GM18517 (cell line): Measurements from ENCODE around the gene GBP7.
"Not testable (repeated sequence)": the region's sequence is repeated elsewhere in the genome, so short reads cannot be mapped to it uniquely, and the experiment has no call there.

Source experiments
- ATAC-seq: cut with Tn5 transposase; IDR thresholded peaks from one replicate; pipeline ENCODE4 v1.9.1; 2021; ENCODE audit warnings: mild to moderate bottlenecking, moderate library complexity; ENCODE audit not compliant: unreplicated experiment

The GBP7 gene

DNA sequence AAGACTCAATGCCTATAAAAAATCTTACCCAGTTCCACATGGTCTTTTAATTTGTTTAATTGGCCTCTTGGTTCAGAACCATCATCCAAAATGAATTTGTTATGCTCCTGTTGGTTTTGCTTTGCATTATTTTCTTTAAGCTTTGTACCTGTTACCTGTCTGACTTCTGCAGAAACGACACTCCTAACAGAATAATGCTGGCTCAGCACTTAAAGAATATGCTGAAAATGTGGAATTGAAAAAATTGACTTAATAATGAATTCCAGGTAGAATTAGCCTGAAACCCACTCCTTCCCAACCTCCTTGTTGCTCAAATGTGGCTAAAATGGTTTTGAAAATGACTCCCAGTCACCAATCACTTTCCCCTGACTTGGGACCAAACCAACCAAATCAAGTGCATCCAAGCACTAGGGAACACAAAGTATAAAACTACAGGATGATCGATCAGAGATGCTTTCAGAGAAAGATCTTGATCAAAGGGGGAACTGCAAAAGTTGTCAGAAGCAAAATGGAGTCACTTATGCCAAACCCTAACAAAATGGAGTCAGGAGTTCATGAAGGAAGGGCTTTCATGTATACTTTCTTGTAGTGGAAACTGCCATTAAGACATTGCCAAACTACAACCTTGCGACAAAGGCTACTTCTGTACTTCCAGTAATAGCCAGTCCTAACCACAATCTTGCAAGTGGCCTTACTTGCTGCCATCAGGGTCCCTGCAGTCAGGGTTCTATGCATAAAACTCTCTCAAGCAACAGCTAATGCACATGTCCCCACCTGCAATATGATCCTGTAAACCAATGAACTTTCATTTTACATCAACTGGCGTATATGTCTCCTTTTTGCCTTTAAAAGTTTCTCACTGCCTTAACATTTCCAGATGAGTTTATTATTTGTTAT, 5.4 kb downstream of the GBP7 start:
- no peak for ATAC-seq

DNA sequence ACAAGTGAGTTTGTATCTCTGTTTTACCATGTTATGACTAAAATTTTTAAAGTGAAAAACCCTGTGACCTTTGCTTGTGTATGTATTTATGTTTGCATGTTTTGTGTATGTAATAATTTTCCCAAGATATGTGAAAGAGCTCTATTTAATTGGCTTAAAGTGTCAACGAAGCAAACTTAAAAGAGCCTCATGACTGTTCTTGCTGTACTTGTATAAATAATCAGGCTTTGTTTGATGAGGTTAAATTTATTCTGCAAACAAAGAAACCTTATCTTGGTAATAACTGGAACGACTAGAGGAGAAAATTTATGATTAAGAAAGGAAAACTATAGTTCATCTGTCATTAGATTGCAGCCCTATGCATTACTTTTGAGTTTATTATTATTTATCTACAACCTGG, 6.6 kb downstream of the GBP7 start:
- ATAC-seq: no peak

DNA sequence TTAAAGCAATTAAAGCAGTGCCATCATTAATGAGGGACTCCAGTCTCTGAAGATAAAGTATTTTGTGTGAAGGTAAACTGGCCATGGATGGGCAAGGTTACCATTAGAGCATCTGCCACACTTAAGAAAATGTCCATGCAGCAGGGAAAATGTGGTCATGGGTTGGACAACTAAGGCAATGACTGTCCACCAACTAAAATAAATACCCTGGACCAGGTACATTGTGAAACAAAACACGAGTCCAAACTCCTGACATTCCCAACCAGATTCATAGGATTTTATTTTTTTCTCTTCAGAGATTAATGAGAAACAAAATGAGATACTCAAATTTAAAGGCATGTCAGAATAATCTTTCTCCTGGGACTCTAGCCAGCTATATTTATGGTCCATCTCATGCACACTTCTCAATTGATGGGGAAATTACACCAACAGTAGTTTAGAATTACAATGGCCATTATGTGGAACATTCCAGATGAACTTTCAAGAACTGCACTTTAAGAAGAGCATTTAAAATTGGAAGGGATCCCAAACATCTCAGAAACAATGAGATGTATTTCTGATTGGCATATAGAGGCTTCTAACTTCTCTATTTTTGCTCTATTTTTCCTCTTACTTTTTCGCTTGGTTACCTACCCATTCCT, 8.1 kb downstream of the GBP7 start:
- no peak for ATAC-seq

DNA sequence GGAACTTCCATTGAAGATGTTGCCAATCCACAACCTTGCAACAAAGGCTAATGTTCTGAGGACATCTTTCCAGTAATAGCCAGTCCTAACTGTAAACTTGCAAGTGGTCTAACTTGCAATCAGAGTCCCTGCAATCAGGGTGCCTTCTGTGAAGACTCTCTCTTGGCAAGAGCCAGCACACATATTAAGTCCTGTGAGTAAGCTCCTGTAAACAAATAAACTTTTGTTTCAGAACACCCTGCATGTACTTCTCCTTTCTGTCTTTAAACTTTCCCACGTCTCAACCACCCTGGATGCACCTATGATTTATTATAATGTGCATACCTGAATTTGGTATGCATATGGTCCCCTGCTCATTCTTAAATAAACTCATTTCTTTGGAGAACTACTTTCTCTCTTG, 9.1 kb downstream of the GBP7 start:
- ATAC-seq: no peak

GRCh38 chr1:89165811-89166210, 10.0 kb downstream of the GBP7 start:
- ATAC-seq: no peak

DNA sequence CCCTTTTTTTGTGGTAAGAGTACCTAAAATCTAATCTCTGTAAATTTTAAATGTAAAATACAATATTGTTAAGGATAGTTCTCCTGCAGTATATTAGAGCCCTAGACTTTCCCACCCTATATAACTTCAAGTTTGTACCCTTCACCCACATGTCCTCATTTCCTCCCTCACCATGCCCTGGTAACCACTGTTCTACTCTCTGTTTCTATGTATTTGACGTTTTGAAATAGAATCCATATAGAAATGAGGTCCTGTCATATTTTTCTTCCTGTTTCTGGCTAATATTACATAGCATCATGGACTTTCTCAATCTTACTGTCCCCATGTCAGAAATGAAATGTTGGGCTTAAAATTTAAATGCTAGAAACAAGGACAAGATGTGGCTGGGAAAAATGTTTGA, 24.8 kb downstream of the GBP7 start:
- no peak for ATAC-seq

DNA sequence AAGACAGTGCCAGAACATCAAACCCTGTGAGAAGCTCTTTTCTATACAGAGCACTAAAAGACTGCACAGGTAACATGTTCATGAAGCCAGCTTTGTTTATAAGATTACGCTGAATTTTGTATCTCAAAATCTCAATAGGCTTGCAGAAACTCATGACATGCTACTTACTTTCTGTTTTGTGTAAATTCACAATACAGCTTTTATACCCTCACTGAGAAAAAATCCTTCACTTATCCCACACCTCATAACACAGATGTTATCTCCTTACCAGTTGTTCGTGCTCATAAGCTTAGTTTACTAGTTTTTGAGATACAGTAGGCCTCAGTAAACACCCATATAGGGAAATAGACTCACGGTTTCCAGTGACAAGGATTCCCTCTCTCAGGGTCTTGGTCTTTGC, 25.8 kb downstream of the GBP7 start:
- no peak for ATAC-seq

DNA sequence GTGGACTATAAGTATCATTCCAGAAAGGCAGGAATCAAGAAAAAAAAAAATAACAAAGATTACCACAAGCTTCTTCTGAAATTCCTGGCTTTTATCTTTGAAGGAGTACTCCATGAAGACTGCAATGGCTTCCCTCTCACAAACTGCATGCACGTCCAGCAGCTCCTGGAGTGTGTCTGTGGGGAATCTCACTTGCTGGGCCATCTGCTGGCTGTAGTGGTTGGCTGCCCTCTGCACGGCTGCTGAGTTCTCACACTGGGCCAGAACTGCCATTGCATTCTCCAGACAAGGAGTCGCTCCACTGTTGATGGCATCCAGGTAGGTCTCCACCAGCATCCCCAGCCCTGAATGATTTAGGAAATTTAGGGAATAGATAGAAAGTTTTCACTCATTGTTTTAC, 26.6 kb downstream of the GBP7 start:
- no peak for ATAC-seq

DNA sequence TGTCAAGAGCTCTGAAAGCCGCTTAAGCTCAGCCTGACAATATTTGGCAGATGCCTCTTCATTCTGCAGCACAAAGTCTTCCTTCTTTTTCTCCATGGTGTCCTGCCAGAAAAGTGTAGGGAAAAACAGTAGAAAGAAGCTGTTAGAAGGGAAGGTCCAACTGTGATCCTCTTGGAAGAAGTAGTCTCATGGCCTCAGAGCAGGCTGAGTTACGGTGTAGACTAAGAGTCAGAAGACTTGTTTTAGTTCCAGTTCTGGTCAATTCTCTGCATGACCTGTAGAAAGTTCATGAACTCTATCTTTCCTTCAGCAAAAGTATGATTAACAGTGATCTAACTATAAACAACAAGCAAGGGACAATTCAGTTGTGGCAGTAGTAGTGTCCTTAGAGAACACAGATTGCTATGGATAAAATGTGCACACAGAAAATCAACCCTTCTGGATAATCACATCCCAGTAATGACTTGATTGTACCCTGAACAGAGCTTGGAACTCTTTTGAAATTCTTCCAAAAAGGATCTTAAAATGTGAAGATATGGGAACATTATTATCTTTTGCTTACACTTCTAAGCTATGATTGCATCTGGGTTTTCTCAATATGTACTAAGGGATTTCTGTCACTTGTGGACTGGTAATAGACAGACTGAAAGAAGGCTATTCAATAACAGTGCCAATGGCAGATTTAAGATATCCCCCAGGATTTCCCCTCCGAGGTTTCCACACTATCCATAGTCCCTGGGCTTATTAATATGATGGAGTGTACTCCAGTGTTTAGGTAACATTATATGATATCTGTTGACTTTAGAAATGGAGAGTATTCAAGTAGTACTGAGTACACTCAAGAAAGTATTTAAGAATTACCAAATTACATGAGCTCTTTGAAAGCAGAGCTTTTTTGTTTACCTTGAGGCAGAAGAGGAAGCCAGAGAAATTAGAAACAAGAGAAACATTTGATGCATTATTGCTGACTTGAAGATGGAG, 27.8 kb downstream of the GBP7 start:
- ATAC-seq: no peak

DNA sequence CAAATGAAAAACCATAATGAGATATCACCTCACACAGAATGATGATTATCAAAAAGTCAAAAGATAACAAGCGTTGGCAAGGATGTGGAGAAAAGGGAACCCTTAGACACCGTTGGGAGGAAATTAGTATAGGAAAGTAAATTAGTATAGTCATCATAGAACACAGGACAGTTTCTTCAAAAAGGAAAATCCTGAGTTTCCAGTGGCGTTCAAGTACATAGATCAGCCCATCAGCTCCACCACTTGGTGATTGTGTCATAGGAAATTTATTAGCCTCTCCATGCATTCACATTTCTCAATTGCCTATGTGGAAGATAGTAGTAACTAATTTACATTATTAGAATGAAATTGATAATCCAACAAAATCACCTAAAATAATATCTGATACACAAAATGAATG, 29.1 kb downstream of the GBP7 start:
- no peak for ATAC-seq

DNA sequence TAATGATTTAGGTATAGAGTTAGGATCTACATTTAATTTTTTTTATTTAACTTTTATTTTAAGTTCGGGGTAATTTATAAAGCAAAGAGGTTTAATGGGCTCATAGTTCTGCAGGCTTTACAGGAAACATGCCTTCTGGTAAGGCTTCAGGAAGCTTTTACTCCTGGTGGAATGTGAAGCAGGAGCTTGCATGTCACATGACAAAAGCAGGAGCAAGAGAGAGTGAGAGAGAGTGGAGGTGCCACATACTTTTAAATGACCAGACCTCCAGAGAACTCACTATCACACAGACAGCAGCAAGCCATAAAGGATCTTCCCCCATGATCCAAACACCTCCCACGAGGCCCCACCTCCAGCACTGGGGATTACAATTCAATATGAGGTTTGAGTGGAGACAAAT, 32.3 kb downstream of the GBP7 start:
- ATAC-seq: no peak

GRCh38 chr1:89142160-89142559, 33.6 kb downstream of the GBP7 start:
- ATAC-seq: no peak

DNA sequence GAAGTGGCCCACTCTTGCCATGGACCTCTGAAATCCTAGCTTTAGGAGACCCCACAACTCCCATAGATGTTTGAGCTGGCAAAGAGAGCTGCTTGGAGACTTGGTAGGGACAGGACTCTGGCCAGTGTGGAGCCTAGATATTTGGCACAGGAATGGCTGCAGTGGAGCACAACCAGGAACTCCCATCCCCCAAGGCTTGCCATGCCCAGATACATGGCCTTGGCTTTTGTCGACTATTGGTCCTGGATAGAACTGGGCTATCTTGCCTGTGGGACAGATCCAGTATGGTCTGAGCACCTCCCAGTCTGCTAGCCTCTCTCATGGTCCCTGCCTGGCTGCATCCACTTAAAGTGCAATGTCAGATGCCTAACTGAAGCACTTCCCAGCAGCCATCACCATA, 42.1 kb downstream of the GBP7 start:
- ATAC-seq: no peak

DNA sequence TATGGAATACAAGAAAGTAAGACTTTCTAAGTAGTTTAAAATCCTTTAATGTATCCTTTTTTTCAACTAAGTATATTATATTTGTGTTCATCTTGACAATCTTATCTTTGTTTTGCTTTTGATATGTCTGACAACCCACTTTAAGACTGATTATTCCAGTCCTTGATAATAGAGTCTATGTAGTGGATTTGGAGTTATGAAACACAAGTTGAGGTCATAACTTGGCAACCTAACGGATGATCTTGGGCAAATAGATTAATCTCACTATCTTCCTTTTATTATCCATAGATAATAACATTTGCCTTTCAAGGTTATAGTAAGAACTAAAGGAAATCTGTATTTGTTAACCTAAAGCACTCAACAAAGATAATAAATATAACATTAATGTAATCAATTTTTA, 45.1 kb downstream of the GBP7 start:
- no peak for ATAC-seq

DNA sequence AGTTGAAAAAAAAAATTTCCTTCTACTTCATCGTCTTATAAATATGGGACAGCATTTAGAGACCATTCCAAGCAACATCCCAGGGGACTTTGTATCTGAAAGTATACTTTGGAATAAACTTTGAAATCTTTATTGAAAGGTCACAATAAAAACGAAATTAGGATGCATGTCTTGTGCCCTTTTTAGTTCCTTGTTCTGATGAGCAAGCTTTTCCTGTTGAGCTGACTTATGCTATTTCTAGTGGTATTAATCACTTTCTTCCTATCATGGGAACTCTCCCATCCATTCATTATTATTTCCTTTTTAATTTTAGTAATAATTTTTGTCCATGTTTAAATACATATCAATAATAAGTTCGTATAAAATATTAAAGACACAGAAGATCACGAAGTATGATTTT, 45.9 kb downstream of the GBP7 start:
- no peak for ATAC-seq

- not testable (repeated sequence) for ATAC-seq
These were observed 47.8 kb downstream of the GBP7 start for GRCh38 chr1:89128003-89128458.

GRCh38 chr1:89126602-89127565, 48.9 kb downstream of the GBP7 start:
- ATAC-seq: not testable (repeated sequence)

DNA sequence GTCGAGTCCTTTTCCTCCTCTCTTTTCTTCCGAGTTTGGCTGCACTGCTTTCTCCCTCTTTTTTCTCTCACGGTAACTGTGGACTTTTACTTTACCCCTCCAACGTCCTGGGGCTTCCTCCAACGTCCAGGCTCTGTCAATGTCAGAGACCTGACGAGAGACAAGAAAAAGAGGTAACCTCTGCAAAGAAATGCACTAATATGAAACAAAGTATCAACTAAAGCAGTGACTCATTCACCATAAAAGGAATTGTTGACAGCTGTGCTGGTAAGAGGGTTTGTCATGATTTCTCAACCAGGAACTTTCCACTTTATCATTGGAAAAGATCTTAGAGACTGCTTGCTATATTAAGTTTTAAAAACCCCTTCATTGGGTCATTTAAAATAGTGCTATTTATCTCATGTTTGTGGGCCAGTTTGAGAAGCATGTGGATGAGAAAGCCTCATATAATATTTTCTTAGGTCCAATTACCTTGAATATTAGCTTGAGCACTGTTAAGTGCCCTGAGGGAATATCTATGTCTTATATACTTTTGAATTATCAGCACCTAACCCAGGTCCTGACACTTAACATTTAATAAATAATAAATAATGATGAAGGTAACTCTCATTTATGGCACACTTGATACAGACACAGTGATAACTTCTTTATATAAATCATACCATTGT, 49.8 kb downstream of the GBP7 start, which contains the start of gene GBP2:
Gene GBP2 (minus strand): TSS at position 202 of the 668 bp plus-strand sequence. CDS start 4,148 bp downstream, outside the sequence.
- peak; percentile 83 for ATAC-seq

- ATAC-seq: peak; percentile 17
These were observed 50.4 kb downstream of the GBP7 start for GRCh38 chr1:89125240-89125912.
